GM21360 (cell line): ENCODE data around the gene LRRC2.
"Not testable (repeated sequence)": the region's sequence is repeated elsewhere in the genome, so short reads cannot be mapped to it uniquely, and the experiment has no call there.

Source experiments
- ATAC-seq: cut with Tn5 transposase; IDR thresholded peaks from one replicate; pipeline ENCODE4 v1.9.1; 2021; ENCODE audit warnings: mild to moderate bottlenecking, moderate library complexity; ENCODE audit not compliant: unreplicated experiment

LRRC2 gene

DNA sequence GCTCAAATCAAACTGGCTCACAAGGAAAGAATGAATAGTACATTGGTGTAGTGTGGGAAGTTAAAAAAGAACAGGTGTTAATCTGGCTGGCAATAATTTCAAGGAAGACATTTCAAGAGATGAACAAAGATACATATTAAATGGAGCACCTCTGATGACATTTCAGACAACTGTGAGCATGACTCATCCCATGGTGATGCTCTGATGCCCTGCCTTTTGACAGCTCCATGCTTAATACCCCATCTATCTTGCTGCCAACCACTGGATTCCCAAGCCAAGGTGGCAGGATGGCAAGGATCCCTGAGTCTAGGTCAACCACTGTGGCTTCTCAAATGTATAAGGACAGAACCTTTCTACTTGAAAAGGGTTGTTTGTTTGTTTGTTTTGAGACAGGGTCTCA lies 29.3 kb downstream of the LRRC2 start:
- no peak for ATAC-seq

DNA sequence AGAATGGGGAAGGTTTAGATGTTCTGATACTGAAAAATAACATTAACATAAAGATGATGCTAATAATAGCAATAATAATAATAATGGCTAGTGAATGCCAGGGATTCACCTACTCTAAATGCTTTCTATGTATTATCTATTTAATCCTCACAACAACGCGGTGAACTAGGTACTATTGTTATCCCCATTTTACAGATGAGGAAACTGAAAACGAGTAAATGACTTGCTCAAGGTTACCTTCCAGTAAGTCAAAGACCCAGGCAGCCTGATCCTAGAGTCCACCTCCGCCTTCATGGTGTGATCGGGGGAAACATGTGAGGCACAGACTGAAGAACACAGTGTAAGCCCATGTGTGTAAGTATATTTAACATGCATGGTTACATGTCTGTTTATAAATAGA lies 30.4 kb downstream of the LRRC2 start:
- no peak for ATAC-seq

GRCh38 chr3:46533091-46533490 lies 33.0 kb downstream of the LRRC2 start:
- ATAC-seq: no peak

DNA sequence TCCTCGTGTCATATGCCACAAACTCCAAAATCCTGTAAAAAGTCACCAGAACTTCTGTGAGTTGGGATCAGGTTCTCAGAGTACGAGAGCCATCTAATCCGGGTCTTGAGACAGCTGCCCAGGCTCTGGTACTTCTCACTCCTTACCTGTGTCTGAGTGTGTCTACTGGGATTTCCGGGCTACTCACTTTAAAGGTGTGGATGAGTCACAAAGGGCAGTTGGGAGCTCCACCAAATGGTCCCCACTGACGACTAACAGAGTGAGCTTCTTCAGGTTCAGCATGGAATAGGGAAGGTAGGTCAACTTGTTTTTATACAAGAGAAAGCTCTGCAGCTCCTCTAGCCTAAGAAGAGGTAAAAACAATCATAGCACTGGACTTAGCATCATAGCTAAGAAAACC lies 38.9 kb downstream of the LRRC2 start:
- ATAC-seq: no peak

DNA sequence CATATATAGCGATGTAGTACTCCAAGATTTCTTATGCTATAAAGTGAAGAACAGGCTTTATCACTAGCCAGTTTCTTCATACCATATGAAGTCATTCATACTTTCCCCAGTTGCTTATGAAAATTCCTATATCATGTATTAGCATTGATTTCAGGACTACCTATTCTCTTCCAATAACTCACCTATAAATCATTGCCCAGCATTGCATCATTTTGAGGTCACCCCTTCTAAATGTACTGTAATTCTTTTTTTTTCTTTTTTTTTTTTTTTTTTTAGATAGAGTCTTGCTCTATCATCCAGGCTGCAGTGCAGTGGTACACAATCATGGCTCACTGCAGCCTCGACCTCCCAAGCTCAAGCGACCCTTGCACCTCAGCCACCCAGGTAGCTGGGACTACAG lies 41.3 kb downstream of the LRRC2 start:
- no peak for ATAC-seq

DNA sequence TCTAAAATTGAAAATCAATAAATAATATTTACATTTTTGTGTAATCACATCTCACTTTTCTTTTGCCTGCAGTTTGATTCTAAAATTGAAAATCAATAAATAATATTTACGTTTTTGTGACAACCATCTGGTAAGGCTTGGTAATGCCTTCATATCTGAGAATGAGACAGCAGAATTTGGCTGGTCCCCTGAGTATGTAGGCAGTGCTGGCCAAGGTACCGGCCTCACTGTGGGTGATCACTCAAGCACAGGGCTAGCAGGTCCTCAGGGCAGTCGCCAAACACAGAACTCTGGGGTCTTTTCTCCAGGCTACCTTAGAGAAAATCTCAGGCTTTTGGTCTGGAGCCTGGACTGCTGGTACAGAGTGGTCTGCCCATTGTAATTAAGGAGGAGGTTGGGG lies 42.1 kb downstream of the LRRC2 start:
- no peak for ATAC-seq

DNA sequence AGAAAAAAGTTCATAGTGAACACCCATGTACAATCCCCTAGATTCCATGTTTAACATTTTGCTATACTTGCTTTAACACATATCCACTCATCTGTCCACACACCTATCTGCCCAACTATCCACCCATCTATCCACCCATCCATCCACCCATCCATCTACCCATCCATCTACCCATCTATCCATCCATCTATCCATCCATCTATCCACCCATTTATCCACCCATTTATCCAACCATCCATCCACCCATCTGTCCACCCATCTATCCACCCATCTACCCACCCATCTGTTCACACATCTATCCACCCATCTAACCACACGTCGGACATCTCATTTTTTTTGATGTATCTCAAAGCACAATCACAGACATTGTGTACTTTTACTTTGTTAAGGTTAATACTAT lies 42.5 kb downstream of the LRRC2 start:
- ATAC-seq: no peak

- not testable (repeated sequence) for ATAC-seq
Measured at GRCh38 chr3:46522201-46522600, 43.9 kb downstream of the LRRC2 start.

- no peak for ATAC-seq
Measured at GRCh38 chr3:46521096-46521495, 45.0 kb downstream of the LRRC2 start.

GRCh38 chr3:46520531-46520930 lies 45.6 kb downstream of the LRRC2 start:
- ATAC-seq: no peak

DNA sequence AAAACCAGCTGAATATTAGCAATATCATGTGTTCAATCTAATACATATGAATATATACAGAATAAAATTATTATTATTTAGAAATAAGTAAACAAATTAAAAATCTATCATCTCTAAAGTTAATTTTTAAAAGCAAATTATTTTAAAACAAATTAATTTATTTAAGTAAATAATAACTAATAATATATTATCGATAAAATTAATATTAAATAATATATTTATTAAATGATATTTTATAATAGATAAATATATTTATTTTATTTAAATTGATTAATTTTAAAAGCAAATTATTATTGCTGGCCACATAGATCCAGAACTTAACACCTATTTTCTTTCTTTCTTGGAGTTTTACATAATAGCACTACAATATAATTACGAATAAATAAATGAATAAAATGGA lies 46.1 kb downstream of the LRRC2 start:
- ATAC-seq: no peak

GRCh38 chr3:46517784-46518181 lies 48.3 kb downstream of the LRRC2 start:
- no peak for ATAC-seq

- ATAC-seq: no peak
Measured at GRCh38 chr3:46517016-46517783, 48.9 kb downstream of the LRRC2 start.

- ATAC-seq: no peak
Measured at GRCh38 chr3:46516521-46516920, 49.6 kb downstream of the LRRC2 start.

GRCh38 chr3:46512191-46512749 lies 53.8 kb downstream of the LRRC2 start:
- no peak for ATAC-seq

DNA sequence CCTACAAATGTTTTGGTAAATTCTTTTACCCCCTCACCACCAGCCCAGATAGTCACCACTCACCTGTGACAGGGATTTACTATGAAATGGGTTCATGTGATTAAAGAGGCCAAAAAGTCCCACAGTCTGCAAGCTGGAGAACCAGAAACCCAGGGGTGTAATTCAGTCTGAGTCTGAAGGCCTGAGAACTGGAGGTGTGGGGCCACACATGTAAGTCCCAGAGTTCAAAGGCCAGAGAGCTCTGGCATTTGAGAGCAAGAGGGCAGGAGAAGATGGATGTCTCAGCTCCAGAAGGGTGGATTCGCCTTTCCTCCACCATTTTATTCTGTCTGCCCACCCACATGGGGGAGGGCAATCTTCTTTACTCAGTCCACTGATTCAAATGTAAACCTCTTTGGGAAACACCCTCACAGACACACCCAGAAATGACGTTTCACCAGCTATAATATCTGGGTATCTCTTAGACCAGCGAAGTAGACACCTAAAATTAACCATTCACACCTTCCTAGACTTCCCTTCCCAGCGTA lies 56.4 kb downstream of the LRRC2 start:
- ATAC-seq: no peak

DNA sequence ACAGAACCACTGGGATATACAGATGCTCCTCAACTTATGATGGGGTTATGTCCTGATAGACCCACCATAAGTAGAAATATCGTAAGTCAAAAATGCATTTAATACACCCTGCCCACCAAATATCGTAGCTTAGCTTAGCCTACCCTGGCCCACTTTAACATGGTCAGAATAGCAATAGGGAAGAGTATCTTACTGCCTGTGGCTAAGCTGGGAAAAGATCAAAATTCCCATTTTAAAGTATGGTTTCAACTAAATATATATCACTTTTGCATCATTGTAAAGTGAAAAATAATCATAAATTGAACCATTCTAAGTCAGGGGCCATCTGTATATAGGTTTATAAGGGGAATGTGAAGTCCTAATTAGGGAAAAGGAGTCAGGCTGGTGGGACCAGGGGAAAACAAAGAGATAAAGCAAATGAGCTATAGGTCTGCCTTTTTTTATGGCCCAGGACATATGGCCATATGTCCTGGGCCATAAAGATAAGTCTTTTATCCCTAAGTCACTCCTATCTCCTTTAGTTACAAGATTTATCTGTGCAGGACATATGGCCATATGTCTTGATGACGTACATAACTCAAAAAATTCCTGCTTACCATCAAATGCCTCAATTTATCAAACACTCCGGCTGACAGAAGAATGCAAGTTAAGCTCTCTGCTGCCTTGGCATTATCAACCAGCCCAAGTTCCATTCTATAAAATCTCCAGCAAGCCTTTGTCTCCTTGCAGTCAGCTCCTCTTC lies 57.1 kb downstream of the LRRC2 start:
- no peak for ATAC-seq

DNA sequence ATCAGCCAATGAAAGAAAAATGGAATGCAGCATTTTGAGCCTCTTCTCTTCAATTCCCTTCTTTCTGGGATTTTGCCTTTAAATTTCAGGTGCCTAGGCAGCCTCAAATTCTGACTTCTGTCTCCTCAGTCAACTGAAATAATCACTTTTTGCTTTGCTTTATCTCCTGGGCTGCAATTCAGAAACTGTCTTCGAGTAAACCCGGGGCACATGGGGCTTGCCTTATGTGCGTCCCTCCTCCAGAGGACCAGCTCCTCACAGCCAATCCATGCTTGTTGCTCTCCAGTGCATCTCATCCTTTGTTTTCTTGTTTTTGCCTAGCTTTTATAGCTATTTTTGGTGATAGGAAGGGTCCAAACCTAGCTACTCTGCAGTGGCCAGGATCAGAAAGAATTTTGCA lies 59.6 kb downstream of the LRRC2 start:
- no peak for ATAC-seq

DNA sequence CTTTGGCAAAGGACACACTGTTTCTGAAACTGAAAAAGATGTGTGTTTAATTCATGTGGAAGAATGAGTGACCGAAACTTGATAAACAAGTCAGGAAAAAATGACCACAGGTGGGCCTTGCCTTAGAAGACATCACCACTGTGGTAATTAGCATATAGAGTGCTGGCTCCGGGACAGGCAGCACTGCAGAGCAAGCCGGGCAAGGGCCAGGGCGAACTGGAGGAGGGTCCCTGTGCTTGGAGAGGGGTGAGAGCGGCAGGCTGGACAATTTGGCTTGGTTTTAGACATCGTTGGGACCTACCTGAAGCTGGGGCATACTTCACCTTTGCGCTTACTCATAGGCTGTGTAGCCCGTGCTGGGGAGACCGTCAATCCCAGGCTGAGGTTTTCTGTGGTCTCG lies 60.1 kb downstream of the LRRC2 start:
- no peak for ATAC-seq

DNA sequence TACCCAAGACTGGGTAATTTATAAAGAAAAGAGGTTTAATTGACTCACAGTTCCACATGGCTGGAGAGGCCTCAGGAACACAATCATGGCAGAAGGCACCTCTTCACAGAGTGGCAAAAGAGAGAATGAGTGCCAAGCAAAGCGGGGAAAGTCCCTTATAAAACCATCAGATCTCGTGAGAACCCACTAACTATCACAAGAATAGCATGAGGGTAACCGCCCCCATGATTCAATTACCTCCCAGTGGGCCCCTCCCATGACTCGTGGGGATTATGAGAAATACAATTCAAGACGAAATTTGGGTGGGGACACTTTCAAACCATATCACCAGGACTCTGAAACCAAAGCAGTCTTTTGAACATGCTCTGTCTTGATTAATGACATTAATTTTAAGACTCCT lies 61.3 kb downstream of the LRRC2 start:
- ATAC-seq: no peak

- no peak for ATAC-seq
Measured at GRCh38 chr3:46503200-46503874, 62.8 kb downstream of the LRRC2 start.
